Hepatocyte (in vitro differentiated cells): Measurements from ENCODE around the gene SLC38A10. TPM values are rescaled to one million over a fixed set of nuclear protein-coding genes. Genes with fewer than 3 reads are reported as not detected.

Experiments used
- DNase-seq: peaks from one replicate; pipeline ENCODE4 v3.0.0-alpha.2; 2016; ENCODE audit warnings: low spot score
- H2AFZ ChIP-seq: fragments of 200-600 bp; sonication (generic); 2 replicates; pipeline ENCODE4 v1.6.0; 2016; ENCODE audit warnings: antibody characterized with exemption, mild to moderate bottlenecking
- H3K27ac ChIP-seq: fragments of 200-600 bp; sonication (generic); 2 replicates; pipeline ENCODE4 v1.5.1; 2016; ENCODE audit warnings: mild to moderate bottlenecking
- H3K27me3 ChIP-seq: fragments of 200-600 bp; sonication (generic); 2 replicates; pipeline ENCODE4 v1.6.1; 2016
- H3K36me3 ChIP-seq: fragments of 200-600 bp; sonication (generic); replicated peaks from 2 replicates; pipeline ENCODE4 v1.5.1; 2016; ENCODE audit warnings: low read depth; ENCODE audit not compliant: insufficient read depth
- H3K4me1 ChIP-seq: fragments of 200-600 bp; sonication (generic); 2 replicates; pipeline ENCODE4 v1.5.1; 2016; ENCODE audit warnings: mild to moderate bottlenecking, moderate library complexity; ENCODE audit not compliant: insufficient read depth
- H3K4me2 ChIP-seq: fragments of 200-600 bp; sonication (generic); 2 replicates; pipeline ENCODE4 v1.6.0; 2016
- H3K4me3 ChIP-seq: fragments of 200-600 bp; sonication (generic); 2 replicates; pipeline ENCODE4 v1.5.1; 2016; ENCODE audit warnings: mild to moderate bottlenecking
- H3K79me2 ChIP-seq: fragments of 200-600 bp; sonication (generic); 2 replicates; pipeline ENCODE4 v1.6.0; 2017; ENCODE audit warnings: mild to moderate bottlenecking
- H3K9me2 ChIP-seq: fragments of 200-600 bp; sonication (generic); replicated peaks from 2 replicates; pipeline ENCODE4 v1.6.0; 2017; ENCODE audit warnings: mild to moderate bottlenecking; ENCODE audit not compliant: insufficient read depth
- H3K9me3 ChIP-seq: fragments of 200-600 bp; sonication (generic); 2 replicates; pipeline ENCODE4 v1.5.1; 2016; ENCODE audit warnings: low read depth, mild to moderate bottlenecking
- H4K20me1 ChIP-seq: fragments of 200-600 bp; sonication (generic); 2 replicates; pipeline ENCODE4 v1.6.0; 2016; ENCODE audit warnings: mild to moderate bottlenecking; ENCODE audit not compliant: insufficient read depth, poor library complexity, severe bottlenecking
- EZH2 ChIP-seq: fragments of 200-600 bp; sonication (generic); IDR thresholded peaks from 2 replicates; pipeline ENCODE4 v1.6.1; 2016; ENCODE audit warnings: antibody characterized with exemption, mild to moderate bottlenecking, borderline replicate concordance
- EZH2phosphoT487 ChIP-seq: fragments of 200-600 bp; sonication (generic); IDR thresholded peaks from one replicate; pipeline ENCODE4 v1.6.1; 2018; ENCODE audit warnings: antibody characterized with exemption, mild to moderate bottlenecking, low read depth, moderate library complexity; ENCODE audit not compliant: unreplicated experiment, severe bottlenecking
- WGBS: methylation state at CpG from one replicate; pipeline ENCODE4 v1.1.6; 2016; ENCODE audit warnings: low lambda C conversion rate; ENCODE audit errors: missing lambda C conversion rate; 5-methylcytosine and 5-hydroxymethylcytosine counted together
- polyA plus RNA-seq: library from polyadenylated mRNA; unstranded; fragments of >200 nt; fragmentation: Nextera tagmentation; extraction: Ambion mirVana; gene quantifications from 2 replicates; pipeline ENCODE4 v1.2.1, GENCODE V29; 2016
- total RNA-seq: library from RNA; depleted of rRNA; stranded (reverse); fragments of >200 nt; gene quantifications from 2 replicates; pipeline ENCODE4 v1.2.3, GENCODE V29; 2014
- TF ChIP-seq, protein P1 (sequence below): fragments of 200-600 bp; sonication (generic); IDR thresholded peaks from 2 replicates; pipeline ENCODE4 v1.5.1; 2016; ENCODE audit warnings: antibody characterized with exemption, mild to moderate bottlenecking; ENCODE audit not compliant: poor library complexity

Gene SLC38A10
- total and polyA plus RNA-seq, 2 experiments from 2014 or later = 91.4 to 124 TPM

DNA sequence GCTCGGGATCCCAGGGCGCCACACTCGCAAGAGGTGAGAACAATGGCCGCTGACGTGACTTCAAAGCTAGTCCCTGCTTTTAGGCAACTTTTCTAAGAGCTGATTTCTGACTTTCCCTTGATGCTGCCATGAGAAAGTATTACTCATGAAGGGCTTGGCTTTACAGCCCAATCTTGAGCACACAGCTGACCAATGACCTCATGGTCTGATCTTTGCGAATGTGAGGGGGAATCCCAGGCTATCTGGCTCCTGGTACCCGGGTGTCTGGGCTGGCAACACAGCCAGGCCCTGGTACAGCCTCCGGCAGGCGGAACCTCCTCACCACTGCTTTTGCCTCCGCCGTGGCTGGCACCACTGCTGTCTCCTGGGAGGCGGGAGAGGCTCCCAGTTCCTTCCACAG, 38.5 kb downstream of the SLC38A10 start:
- H3K4me1 ChIP-seq = peaks cover 12% of the 10 kb centered on the region
- peaks cover 6% of the 10 kb centered on the region for H3K79me2 ChIP-seq
- no peaks in the 10 kb centered on the region for H3K9me3 ChIP-seq
- DNase-seq = no peak
- 91% methylated on average over 12 of the region's 12 CpGs for WGBS
- H3K27ac ChIP-seq = no peak overlapping the region
- H4K20me1 ChIP-seq = peaks cover 2% of the 10 kb centered on the region
- no peak overlapping the region for H3K4me3 ChIP-seq
- no peak overlapping the region for H3K4me2 ChIP-seq
- TF ChIP-seq EZH2phosphoT487 = no peak
- TF ChIP-seq, protein P1, sequence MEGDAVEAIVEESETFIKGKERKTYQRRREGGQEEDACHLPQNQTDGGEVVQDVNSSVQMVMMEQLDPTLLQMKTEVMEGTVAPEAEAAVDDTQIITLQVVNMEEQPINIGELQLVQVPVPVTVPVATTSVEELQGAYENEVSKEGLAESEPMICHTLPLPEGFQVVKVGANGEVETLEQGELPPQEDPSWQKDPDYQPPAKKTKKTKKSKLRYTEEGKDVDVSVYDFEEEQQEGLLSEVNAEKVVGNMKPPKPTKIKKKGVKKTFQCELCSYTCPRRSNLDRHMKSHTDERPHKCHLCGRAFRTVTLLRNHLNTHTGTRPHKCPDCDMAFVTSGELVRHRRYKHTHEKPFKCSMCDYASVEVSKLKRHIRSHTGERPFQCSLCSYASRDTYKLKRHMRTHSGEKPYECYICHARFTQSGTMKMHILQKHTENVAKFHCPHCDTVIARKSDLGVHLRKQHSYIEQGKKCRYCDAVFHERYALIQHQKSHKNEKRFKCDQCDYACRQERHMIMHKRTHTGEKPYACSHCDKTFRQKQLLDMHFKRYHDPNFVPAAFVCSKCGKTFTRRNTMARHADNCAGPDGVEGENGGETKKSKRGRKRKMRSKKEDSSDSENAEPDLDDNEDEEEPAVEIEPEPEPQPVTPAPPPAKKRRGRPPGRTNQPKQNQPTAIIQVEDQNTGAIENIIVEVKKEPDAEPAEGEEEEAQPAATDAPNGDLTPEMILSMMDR = no peak
- no peak for TF ChIP-seq EZH2
- H2AFZ ChIP-seq = no peak overlapping the region
- H3K9me2 ChIP-seq = no peaks in the 10 kb centered on the region
- H3K36me3 ChIP-seq = no peaks in the 10 kb centered on the region
- no peaks in the 10 kb centered on the region for H3K27me3 ChIP-seq

DNA sequence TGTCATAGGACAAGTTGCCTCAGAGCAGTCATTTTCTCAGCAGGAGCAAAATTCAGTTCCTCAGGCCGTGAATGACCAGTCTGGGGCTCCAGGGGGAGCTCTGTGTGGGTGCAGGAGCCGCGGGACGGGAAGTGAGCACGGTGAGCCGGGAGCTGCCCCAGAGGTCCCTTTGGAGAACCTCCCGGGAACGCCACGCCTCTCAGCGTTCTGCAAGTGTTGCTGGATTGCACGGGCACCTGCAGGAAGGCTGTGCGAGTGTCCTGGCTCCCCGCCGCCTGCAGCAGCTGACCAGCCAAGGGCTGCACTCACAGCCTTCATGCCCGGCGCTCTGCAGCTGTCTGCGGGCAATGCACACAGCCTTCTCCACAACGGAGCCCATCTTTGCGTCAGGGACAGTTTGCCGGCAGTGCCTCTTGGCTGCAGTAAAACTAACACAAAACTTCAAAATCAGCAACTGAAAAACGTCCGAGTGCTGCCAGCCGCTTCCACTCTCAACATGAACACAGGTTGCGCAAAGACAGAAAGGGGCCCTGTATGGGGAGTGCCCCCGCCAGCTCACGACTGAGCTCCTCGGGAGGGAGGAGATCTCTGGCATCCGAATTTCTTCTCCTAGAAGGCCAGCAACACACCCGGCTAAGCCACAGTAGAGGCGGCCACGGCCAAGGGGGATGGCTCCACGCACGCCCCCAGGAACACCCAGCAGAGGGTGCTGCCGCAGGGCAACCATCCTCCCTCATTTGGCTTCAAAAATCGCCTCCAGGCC, 40.0 kb downstream of the SLC38A10 start:
- peak overlapping the region; percentile 69 for H3K4me2 ChIP-seq
- peaks cover 12% of the 10 kb centered on the region for H3K4me1 ChIP-seq
- 44% methylated on average over 35 of the region's 35 CpGs for WGBS
- H3K9me2 ChIP-seq = no peaks in the 10 kb centered on the region
- no peaks in the 10 kb centered on the region for H3K27me3 ChIP-seq
- peak; percentile 89 for DNase-seq
- peaks cover 2% of the 10 kb centered on the region for H4K20me1 ChIP-seq
- no peak overlapping the region for H3K4me3 ChIP-seq
- peak overlapping the region; percentile 47 for H3K27ac ChIP-seq
- no peaks in the 10 kb centered on the region for H3K36me3 ChIP-seq
- no peak for TF ChIP-seq EZH2phosphoT487
- TF ChIP-seq, protein P1 = peak; percentile 57
- H3K9me3 ChIP-seq = no peaks in the 10 kb centered on the region
- H3K79me2 ChIP-seq = peaks cover 6% of the 10 kb centered on the region
- no peak overlapping the region for H2AFZ ChIP-seq

DNA sequence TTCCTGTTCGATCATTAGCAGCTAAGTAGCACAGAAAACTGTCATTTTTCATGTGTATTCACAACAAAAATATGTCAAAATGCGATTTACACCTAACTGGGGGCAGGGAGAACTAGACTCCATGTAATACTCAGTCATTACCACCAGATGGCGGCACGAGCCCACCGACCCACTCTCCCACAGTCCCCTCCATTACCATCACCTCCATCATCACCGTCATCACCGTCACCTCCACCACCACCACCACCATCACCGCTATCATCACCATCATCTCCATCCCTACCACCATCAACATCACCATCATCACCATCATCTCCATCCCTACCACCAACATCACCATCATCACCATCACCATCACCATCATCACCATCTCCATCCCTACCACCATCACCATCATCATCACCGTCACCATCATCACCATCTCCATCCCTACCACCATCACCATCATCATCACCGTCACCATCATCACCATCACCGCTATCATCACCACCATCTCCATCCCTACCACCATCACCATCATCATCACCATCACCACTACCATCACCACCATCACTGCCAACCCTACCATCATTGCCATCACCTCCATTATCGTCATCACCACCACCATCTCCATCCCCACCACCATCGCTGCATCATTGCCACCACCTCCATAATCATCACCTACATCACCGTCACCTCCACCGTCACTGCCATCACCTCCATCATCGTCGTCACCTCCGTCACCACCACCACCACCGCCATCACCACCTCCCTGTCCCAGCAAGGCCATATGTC, 41.6 kb downstream of the SLC38A10 start:
- no peaks in the 10 kb centered on the region for H3K27me3 ChIP-seq

More for the DNA sequence above, 41.6 kb downstream of the SLC38A10 start:
- Histone ChIP-seq H3K4me1 (peaks cover 12% of the 10 kb centered on the region), H3K9me3 (no peaks in the 10 kb centered on the region), H3K79me2 (peaks cover 6% of the 10 kb centered on the region), H3K36me3 (no peaks in the 10 kb centered on the region), H3K4me3 (no peak overlapping the region), H4K20me1 (peaks cover 2% of the 10 kb centered on the region), H3K4me2 (no peak overlapping the region), H3K9me2 (no peaks in the 10 kb centered on the region), H2AFZ (no peak overlapping the region), H3K27ac (no peak overlapping the region)
- 66% methylated on average over 19 of the region's 19 CpGs for WGBS
- peak; percentile 44 for DNase-seq
- TF ChIP-seq, protein P1 = peak; percentile 66
- TF ChIP-seq EZH2phosphoT487 = no peak
- TF ChIP-seq EZH2 = no peak
